HG03045 (cell line): ENCODE results near the gene SCLT1.

ENCODE experiments used
- ATAC-seq: cut with Tn5 transposase; IDR thresholded peaks from one replicate; pipeline ENCODE4 v1.9.1; 2021; ENCODE audit warnings: mild to moderate bottlenecking, moderate library complexity; ENCODE audit not compliant: unreplicated experiment

SCLT1 gene

DNA sequence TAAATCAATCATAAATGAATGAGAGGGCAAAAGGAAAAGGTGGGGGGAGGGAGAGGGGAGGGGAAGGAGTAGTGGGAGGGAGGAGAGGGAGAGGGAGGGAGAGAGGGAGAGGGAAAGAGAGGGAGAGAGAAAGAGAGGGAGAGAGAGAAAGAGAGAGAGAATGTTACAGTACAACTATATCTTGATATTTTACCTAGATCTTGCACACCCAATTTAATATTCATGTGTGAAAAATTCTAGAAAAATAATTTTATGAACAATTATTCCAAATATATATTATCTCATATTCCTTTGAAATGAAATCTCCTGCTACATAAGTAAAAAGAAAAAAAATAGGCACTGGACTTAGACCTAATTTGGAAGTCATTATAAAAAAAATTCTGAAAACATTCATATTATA, 120.0 kb downstream of the SCLT1 start:
- ATAC-seq: no peak

DNA sequence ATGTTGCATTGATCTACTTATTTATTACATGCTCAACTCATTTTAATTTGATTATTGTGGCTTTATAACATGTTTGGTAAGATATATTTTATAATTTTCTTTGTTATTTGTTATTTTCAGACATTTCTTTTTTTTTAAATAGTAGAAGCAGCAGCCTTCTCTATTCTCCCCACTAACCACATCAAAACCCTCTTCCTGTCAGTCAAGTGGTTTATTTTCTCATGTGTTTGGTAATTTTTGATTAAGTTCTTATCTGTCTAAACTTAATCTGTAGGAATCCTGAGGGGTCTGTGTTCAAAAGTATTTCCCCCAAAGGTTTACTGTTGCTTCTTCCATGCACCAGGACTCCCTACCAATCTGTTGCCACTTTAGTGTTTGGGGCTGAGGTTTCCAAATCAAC, 131.9 kb downstream of the SCLT1 start:
- no peak for ATAC-seq

DNA sequence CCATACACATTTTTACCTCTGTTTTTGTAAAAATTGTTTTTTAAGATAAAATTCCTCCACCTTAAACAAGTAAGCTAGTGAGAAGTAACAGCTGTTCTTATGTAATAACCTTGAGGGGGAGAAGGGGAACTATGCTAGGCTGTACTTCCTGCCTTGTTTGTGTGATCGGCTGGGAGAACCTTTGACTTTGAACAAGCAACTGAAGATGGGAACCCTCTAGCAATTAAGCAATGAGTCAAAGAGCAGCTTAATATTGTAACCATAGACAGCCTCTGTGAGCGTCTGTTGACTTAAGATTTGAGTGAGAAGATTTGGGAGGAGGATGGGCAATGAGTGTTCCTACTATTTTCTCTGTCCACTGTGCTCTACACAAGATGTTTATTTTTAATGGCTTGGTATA, 135.1 kb downstream of the SCLT1 start:
- no peak for ATAC-seq

DNA sequence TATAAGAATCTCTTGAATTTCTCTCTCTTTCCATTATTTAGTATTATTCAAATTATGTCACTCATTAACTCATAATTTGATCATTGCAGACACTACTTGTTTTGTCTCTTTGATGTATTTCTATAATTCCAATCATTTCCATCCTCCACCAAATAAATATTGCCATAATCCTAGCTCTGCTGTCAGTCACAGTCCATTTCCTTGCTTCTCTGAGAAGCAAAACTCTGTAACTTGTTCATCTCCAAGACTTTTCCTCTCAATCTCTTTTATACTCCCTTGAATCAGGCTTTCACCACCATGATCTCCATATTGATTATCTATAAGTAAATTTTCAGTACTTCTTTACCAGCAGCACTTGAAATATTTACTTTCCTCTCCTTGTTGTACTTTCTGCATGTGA, 135.9 kb downstream of the SCLT1 start:
- ATAC-seq: no peak

DNA sequence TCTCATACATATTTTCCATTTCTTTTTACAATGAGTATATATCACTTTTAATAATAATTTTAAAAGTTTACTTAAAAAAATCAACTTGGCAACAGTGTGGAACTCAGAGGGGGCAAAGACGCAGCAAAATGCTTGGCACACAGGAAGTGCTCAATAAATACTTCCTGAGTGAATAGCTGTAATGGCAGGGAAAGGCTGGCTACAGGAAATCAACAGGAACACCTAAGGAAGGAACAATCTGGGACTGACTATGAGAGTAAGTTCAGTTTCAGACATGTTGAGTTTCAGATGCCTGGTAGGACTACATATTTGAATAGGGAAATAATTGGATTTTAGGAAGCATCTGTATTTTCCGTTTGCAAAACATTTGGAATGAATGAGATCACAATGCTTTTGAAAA, 137.6 kb downstream of the SCLT1 start:
- no peak for ATAC-seq

DNA sequence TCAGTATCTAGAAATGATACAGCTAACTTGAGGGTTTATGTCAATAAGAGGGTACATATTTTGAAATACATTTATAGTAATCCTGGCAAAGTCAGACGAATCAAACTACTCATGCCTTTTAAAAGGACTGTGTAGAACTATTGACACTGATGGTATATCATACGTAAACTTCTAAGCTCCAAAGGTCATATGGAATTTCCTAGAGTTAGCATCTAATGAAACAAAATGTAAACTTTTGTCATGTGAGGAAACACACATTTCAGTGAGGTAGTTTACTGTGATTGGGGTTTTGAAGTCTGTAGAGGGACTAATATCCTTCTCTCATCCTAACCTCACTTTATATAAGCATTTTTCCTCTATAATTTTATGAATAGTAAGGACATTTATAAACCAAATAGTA, 138.4 kb downstream of the SCLT1 start:
- ATAC-seq: no peak

DNA sequence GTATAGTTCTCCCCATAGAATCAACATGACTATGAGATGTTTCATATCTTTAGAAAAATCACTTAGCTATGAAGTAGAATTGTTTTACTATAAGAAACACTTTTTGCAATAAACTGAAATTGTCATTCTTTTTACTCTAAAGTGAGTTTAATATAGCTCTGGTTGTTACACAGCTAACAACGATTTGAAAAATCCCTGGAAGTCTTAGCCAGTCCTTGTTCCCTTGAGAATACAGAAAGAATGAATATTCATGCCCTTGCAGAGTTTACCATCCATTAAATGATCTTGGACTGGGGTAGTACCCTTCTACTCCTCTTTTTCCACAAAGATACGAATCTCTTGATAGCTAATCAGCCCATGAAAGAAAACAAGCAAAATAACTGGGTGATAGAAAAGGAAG, 142.0 kb downstream of the SCLT1 start:
- ATAC-seq: no peak

DNA sequence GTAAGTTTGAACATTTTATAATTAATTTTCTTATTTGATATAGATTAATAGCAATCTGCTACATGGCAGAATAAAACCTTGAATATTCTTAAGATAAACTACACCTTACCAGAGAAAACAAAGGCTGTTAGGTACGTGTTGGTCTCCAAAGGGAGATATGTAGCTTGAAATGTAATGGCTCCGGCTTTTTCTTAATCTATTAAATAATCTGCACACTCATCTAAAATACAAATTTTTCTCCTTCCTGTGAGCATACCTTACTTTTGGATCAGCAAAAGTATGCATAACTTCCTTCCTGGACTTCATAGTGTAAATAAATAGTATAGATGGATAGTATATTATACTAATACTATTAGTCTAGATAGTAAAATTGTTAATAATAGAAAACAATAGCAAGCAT, 142.5 kb downstream of the SCLT1 start:
- ATAC-seq: no peak

DNA sequence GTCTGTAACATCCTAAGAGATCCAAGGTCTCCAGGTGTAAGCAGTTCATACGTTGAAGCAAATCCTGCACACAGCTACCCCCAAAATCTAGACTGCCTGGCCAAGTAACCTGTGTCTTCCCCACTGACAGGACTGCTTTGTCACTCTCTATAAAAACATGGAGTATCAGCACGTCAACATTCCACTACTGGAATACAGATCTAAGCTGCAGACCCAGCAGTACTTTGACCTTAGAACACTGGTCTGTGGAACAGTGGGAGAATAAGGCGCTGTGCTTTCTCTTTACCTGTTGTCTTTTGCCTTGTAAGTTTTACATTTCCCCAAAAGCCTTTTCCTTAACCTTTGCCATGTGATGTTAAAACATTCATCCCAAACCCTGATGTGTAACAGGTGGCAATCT, 146.4 kb downstream of the SCLT1 start:
- ATAC-seq: no peak

DNA sequence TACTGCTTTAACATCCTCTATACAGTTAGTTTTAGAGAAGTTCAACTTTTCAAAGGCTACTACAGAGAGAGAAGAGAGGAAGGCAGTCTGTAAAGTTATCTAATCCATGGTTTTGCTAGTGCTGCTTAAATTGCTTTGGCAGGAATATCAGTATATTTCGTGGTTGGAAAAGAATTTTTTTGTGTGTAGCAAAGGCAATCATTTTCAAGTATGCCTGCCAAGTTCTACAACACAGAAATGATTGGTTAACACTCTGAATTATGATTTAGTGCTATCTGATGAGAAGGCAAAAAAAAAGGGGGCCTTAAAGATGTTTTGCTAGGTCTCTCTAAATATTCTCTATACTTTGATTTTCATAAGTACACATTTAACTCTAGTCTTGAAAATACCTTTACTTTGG, 150.7 kb downstream of the SCLT1 start:
- ATAC-seq: no peak

DNA sequence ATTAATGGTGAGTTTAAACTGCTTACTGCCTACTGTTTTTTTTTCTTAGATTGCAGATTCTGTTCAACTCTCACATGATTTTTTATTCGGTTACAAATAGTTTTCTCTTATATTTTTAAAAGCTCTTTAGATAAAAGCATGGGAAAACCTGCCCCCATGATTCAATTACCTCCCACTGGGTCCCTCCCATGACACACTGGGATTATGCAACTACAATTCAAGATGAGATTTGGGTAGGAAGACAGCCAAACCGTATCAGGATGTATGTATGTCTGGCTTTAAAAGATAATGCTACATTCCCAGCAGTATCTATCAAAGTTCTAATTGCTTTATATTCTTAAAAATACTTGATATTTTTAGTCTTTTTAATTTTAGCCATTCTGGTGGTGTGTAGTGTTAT, 152.4 kb downstream of the SCLT1 start:
- ATAC-seq: no peak

DNA sequence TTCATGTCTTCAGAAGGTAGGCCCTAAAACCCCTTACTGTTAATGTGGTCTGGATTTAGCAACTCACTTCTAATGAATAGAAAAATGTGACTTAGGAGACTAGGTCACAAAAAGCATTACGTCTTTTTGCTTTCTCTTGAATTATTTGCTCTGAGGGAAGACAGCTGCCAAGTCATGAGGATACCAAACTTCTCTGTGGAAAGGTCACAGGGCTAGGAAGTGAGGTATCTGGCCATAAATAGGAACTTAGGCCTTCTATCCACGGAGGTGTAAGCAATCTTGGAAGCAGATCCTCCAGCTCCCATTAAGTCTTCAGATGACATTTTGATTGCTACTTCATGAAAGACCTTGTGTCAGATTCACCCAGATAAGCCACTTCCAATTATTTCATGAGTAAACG, 163.3 kb downstream of the SCLT1 start:
- no peak for ATAC-seq

DNA sequence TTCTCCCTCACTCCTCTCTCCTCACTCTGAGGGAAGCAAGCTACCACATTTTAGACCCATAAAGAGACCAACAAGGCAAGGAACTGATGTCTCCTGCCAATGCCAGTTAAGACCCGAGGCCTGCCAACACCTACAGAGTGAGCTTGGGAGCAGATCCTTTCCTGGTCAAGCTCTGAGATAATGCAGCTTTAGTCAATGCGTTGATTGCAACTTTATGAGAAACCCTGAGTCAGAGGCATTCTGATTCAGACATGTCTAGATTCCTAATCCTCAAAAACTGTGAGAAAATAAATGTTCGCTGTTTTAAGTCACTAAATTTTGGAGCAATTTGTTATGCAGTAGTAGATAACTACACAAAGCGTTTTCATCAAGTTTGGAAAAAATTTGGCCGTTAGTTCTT, 168.4 kb downstream of the SCLT1 start:
- ATAC-seq: no peak

DNA sequence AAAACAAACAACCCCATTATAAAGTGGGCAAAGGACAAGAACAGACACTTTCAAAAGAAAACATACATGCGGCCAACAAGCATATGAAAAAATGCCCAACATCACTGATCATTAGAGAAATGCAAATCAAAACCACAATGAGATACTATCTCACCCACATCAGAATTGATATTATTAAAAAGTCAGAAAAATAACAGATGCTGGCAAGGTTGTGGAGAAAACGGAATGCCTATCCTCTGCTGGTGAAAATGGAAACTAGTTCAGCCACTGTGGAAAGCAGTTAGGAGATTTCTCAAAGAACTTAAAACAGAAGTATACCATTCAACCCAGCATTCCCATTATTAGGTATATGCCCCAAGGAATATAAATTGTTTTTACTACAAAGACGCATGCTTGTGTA, 171.4 kb downstream of the SCLT1 start:
- no peak for ATAC-seq

DNA sequence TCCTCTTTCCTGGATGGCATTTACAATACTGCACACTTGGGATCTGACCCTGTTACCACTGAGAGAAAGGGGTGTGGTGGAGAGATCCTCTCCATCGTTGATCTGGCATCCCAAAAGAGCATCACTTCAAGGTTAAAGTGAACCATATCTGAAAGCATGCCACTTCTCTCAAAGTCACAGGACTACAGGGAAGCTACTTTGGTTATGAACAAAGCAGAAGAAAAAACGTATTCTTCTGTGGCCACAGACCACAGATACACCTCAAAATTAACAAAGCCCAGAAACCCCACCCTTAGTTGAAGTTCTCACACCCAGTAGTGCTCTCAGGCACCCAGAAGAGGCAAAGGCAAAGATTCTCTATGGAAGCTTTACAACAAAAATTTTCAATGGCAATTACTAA, 175.6 kb downstream of the SCLT1 start:
- ATAC-seq: peak; percentile 73

DNA sequence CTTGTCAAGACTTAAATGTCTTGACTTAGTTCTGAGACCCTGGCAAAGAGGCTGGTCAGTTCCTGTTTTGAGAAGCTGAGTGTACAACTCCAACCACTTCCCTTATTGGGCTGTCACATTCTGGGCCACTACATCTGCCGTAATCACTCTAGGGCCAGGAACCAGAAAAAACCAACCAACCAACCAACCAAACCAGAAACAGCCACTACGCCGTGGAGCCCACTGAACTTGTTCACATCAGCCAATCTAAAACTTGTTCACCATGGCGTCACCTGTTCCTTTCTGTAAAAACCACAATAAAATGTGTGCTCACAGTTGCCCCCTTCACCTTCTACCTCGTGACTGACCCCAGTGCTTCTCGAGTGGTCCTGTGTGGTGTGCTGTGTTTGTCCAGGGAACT, 176.5 kb downstream of the SCLT1 start:
- peak; percentile 75 for ATAC-seq

DNA sequence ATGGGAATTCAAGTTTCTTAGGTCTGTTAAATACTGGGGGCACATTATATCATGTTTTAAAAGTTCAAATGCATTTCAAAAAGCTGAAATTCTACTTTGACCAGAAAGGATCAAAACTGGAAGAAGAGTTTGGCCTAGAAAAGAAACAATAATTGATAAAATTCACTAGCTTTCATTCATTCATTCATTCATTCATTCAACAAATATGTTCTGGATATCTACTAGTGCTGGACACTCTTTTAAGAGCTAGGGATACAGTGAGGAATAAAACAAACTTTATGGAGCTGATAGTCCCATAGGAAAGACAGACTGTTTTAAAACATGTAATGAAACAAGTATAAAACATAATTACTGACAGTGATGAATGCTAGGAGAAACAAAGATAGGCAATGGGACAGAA, 177.8 kb downstream of the SCLT1 start:
- ATAC-seq: no peak

DNA sequence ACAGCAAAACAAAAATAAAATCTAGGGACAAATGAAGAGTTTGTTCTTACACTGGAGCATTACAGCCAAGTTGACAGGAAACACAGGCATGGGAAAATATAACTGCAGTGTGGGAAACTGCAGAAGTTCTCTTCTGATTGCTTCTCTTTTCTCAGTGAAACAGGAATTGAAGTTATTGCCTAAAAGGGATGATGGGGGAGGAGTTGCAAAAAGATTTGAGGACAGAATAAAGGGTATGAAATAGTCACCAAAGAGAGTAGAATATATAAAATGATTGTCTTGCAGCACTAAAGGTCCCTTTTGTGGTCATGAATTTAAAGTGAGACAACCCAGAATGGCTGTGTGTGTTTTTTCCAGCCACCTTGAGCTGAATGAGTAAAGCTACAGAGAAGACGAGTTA, 180.1 kb downstream of the SCLT1 start:
- no peak for ATAC-seq

DNA sequence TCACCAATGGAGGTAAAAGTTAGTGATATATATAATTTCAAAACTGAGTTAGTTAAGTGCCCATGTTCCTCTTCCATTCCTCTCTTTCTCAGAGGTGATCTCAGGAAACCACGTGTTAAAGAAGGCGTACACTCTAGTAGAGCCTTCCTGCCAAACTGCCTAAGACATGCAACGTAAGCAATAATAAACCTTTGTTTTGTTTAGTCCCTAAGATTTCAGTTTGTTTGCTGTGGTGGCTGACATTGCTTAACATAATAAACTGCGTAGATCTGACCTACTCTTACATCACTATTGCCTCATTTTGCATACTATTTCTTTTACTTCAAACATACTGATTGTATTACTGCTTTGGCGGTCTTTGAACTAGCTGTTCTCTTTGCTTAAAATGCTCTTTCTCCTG, 184.6 kb downstream of the SCLT1 start:
- ATAC-seq: no peak

DNA sequence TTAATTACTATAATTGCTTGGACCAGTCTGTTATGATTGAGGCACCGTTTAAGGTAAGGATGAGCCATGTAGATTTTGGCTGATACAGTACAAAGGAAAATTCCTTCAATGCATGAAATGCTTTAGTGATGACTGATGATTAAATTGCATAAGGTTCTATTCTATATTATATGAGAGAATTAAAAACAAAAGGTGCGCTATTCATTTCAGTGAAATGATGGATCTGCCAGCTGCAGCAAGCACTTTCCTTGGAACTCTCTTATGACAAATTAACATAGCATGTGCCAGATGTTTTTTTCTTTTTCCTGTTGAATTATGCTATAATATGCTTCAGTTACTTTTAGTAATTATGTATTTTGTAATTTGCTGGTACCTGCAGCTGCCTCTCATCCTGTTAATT, 185.4 kb downstream of the SCLT1 start:
- no peak for ATAC-seq

DNA sequence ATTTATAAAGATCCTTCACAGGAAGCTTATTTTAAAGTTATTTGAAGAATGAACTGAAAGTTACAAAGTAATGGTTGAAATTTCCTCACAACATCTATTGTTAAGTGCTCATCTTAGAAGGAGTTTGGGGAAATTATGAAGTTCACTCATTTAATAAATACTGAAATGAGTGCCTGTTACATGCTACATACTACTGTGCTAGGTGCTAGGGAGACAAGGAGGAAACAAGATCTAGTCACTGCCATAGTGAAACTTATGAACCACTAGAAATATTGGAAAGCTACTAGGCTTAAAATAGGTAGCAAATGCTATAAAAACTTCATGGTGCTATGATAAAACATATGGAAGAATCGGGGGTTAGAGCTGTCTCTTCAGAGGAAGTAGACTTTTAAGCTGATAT, 186.8 kb downstream of the SCLT1 start:
- ATAC-seq: no peak

DNA sequence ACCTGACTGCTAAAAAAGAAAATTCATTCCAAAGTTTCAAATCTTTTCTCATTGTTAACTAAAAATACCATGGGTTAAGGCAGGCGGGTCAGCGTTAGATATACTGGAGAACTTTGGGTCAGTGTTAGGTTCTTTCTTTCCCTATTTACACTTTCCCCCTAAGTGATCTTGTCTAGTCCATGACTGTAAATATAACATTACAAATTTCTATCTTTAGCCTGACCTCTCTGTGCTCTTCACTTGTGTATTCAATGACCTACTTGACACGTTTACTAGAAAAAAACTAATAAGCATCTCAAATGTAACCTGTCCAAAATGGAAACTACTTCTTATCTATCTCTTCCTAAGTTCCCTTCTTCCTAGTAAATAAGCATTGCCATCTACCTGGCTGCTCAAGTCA, 188.5 kb downstream of the SCLT1 start:
- no peak for ATAC-seq

DNA sequence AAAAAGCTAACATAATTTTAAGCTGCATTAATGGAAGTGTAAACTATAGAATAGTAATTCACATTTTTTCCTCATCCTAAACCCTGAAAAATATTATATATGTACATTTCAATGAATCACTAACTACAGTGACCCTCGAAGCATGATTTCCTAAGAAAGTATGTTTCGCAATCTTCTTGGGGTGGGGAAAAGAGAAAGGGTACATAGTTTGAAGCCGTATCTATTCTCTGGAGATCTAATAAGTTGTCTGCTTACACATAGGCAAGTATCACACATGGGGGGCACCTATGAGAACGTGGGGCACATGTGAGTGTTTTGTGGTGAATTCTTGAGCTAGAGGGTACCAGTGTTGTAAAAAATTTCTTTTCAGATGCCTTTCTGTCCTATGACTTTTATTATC, 212.7 kb downstream of the SCLT1 start:
- no peak for ATAC-seq

DNA sequence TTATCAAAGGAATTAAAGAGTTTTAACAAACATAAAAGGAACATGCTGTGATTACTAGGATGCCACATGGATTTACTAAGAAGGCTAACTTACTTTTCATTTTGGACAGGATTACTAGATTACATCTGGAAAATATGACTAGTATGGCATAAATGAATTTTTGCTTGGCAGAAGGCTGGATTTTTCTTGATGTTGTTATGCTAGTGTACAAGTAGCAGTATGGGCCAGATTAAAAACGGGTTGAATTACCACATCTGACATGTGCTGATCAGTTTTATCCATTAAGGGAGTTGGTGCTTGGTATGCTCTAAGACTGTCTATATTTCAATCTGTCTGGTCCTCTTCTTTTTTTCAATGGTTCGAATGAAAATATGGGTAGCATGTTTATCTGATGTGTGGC, 213.4 kb downstream of the SCLT1 start:
- ATAC-seq: no peak
